H1 (cell line): ENCODE measurements around the gene NOC2L.

ENCODE experiments used
- FOSL1 ChIP-seq: IDR thresholded peaks from 2 replicates; pipeline ENCODE4 v1.6.1; 2011; ENCODE audit warnings: mild to moderate bottlenecking, low read depth, low read length, moderate library complexity; ENCODE audit not compliant: insufficient read depth
- HDAC2 ChIP-seq, 2 experiments: fragments of 300-600 bp in 1 of 2; sonication (generic) in 1 of 2; IDR thresholded peaks; 2 replicates each; pipeline ENCODE4 v1.6.1; 2011 to 2012; ENCODE audit warnings: low read depth in 2 of 2, low read length in 2 of 2, mild to moderate bottlenecking in 2 of 2, moderate library complexity in 2 of 2, borderline replicate concordance in 1 of 2, inconsistent platforms in 1 of 2
- HDAC6 ChIP-seq: IDR thresholded peaks from one replicate; pipeline ENCODE4 v1.7.1; 2012; ENCODE audit warnings: low read depth, mild to moderate bottlenecking, inconsistent platforms, low read length, moderate library complexity
- JUN ChIP-seq: IDR thresholded peaks from 2 replicates; pipeline ENCODE4 v1.6.1; 2011; ENCODE audit warnings: low read depth, mild to moderate bottlenecking, improper control_type of control experiment, low read length
- POLR2AphosphoS5 ChIP-seq: IDR thresholded peaks from 2 replicates; pipeline ENCODE4 v1.6.1; 2011; ENCODE audit warnings: low read depth, low read length

GRCh38 chr1:984476-984814 lies 25.4 kb upstream of the NOC2L start:
- no peak for TF ChIP-seq POLR2AphosphoS5
- no peak for TF ChIP-seq HDAC6
- TF ChIP-seq HDAC2 (IDR thresholded peaks at IDR 0.05; ENCODE audit: borderline replicate concordance in 1 of 2, low read depth in 2 of 2, low read length in 2 of 2) = no peak
- no peak for TF ChIP-seq FOSL1
- TF ChIP-seq JUN = no peak
